ENCODE data around the gene NPSR1.

NPSR1 gene

GRCh38 chr7:34723866-34724490, 66.0 kb downstream of the NPSR1 start:
- DNase-seq, result no peak

- DNase-seq, result no peak
Measured at GRCh38 chr7:34726221-34726620, 68.2 kb downstream of the NPSR1 start.

GRCh38 chr7:34727464-34727995, 69.5 kb downstream of the NPSR1 start:
- no peak for DNase-seq

- no peak for DNase-seq
Measured at GRCh38 chr7:34728156-34728555, 70.1 kb downstream of the NPSR1 start.

GRCh38 chr7:34734771-34735170, 76.8 kb downstream of the NPSR1 start:
- no peak for DNase-seq

- no peak for DNase-seq
Measured at GRCh38 chr7:34735526-34735925, 77.5 kb downstream of the NPSR1 start.

- no peak for DNase-seq
Measured at GRCh38 chr7:34739651-34740300, 81.8 kb downstream of the NPSR1 start.

GRCh38 chr7:34740840-34741239, 82.8 kb downstream of the NPSR1 start:
- DNase-seq, result no peak

GRCh38 chr7:34747176-34747781, 89.3 kb downstream of the NPSR1 start:
- no peak for DNase-seq

- DNase-seq, result no peak
Measured at GRCh38 chr7:34747867-34748727, 90.1 kb downstream of the NPSR1 start.

GRCh38 chr7:34748728-34749089, 90.7 kb downstream of the NPSR1 start:
- no peak for DNase-seq

GRCh38 chr7:34749446-34749845, 91.4 kb downstream of the NPSR1 start:
- no peak for DNase-seq

- DNase-seq, result no peak
Measured at GRCh38 chr7:34750209-34750608, 92.2 kb downstream of the NPSR1 start.

GRCh38 chr7:34750636-34751035, 92.6 kb downstream of the NPSR1 start:
- no peak for DNase-seq

- DNase-seq, result no peak
Measured at GRCh38 chr7:34751725-34752643, 94.0 kb downstream of the NPSR1 start.

- no peak for DNase-seq
Measured at GRCh38 chr7:34752929-34753328, 94.9 kb downstream of the NPSR1 start.

- no peak for DNase-seq
Measured at GRCh38 chr7:34755008-34755407, 97.0 kb downstream of the NPSR1 start.

- no peak for DNase-seq
Measured at GRCh38 chr7:34756025-34756437, 98.0 kb downstream of the NPSR1 start.

- no peak for DNase-seq
Measured at GRCh38 chr7:34756691-34757090, 98.7 kb downstream of the NPSR1 start.

GRCh38 chr7:34757570-34758110, 99.6 kb downstream of the NPSR1 start:
- no peak for DNase-seq

GRCh38 chr7:34758111-34758601, 100.1 kb downstream of the NPSR1 start:
- no peak for DNase-seq

All from SIG-M5 (cell line).